Liver (tissue), 9 donors: Measurements from ENCODE around the gene EFHD2. TPM values are rescaled to one million over a fixed set of nuclear protein-coding genes. Genes with fewer than 3 reads are reported as not detected.
"Not testable (repeated sequence)": the region's sequence is repeated elsewhere in the genome, so short reads cannot be mapped to it uniquely, and the experiment has no call there.

Experiments used
- DNase-seq: peaks from one replicate; pipeline ENCODE4 v3.0.0-alpha.2; 2017; ENCODE audit warnings: low spot score
- H3K27ac ChIP-seq, 2 donors: one replicate each; pipeline ENCODE4 v1.7.0; 2013; ENCODE audit warnings: inconsistent platforms in 2 of 2, low read length in 2 of 2, control low read depth in 1 of 2, low read depth in 1 of 2, mild to moderate bottlenecking in 1 of 2
- H3K27me3 ChIP-seq, 4 donors: one replicate each; pipeline versions ENCODE4 v1.6.1 to v1.7.0; 2013; ENCODE audit warnings: low read length in 3 of 4, inconsistent platforms in 1 of 4, mild to moderate bottlenecking in 1 of 4, moderate library complexity in 1 of 4; ENCODE audit not compliant: control insufficient read depth in 4 of 4, insufficient read depth in 4 of 4
- H3K36me3 ChIP-seq, 4 donors: one replicate each; pipeline versions ENCODE4 v1.6.1 to v1.7.0; 2013; ENCODE audit warnings: low read length in 3 of 4, mild to moderate bottlenecking in 3 of 4, low read depth in 1 of 4, moderate library complexity in 1 of 4; ENCODE audit not compliant: control insufficient read depth in 4 of 4, insufficient read depth in 3 of 4
- H3K4me1 ChIP-seq, 4 donors: one replicate each; pipeline versions ENCODE4 v1.6.1 to v1.7.0; 2013; ENCODE audit warnings: low read length in 3 of 4, mild to moderate bottlenecking in 3 of 4, moderate library complexity in 1 of 4; ENCODE audit not compliant: control insufficient read depth in 4 of 4, insufficient read depth in 4 of 4
- H3K4me3 ChIP-seq, 3 donors: one replicate each; pipeline versions ENCODE4 v1.6.1 to v1.7.0; 2013; ENCODE audit warnings: low read length in 3 of 3, control low read depth in 1 of 3, low read depth in 1 of 3, mild to moderate bottlenecking in 1 of 3
- H3K9ac ChIP-seq, 2 donors: one replicate each; pipeline ENCODE4 v1.7.0; 2013; ENCODE audit warnings: low read length in 2 of 2, mild to moderate bottlenecking in 2 of 2, moderate library complexity in 2 of 2, control low read depth in 1 of 2, low read depth in 1 of 2
- H3K9me3 ChIP-seq, 4 donors: one replicate each; pipeline versions ENCODE4 v1.6.1 to v1.7.0; 2013; ENCODE audit warnings: low read length in 3 of 4; ENCODE audit not compliant: control insufficient read depth in 4 of 4
- ATF3 ChIP-seq: IDR thresholded peaks from 2 replicates; pipeline ENCODE4 v1.6.1; 2016; ENCODE audit warnings: antibody characterized with exemption
- CTCF ChIP-seq: fragments of 150-350 bp; IDR thresholded peaks from 2 replicates; pipeline ENCODE4 v1.5.1; 2017; ENCODE audit warnings: improper control_type of control experiment, low read depth, low read length; ENCODE audit not compliant: missing input control
- EGR1 ChIP-seq, 2 donors: IDR thresholded peaks; 2 replicates each; pipeline ENCODE4 v1.6.1; 2016 to 2018; ENCODE audit warnings: antibody characterized with exemption in 2 of 2, low read depth in 2 of 2
- FOXA1 ChIP-seq: IDR thresholded peaks from 2 replicates; pipeline ENCODE4 v1.6.1; 2016; ENCODE audit warnings: antibody characterized with exemption
- FOXA2 ChIP-seq: IDR thresholded peaks from 2 replicates; pipeline ENCODE4 v1.6.1; 2016; ENCODE audit warnings: antibody characterized with exemption
- GABPA ChIP-seq, 2 donors: IDR thresholded peaks in 1 of 2; conservative IDR thresholded peaks in 1 of 2; 2 replicates each; pipeline ENCODE4 v1.6.1; 2016; ENCODE audit warnings: antibody characterized with exemption in 2 of 2, mild to moderate bottlenecking in 1 of 2, moderate library complexity in 1 of 2
- HNF4A ChIP-seq, 2 donors: conservative IDR thresholded peaks; 2 replicates each; pipeline ENCODE4 v1.6.1; 2016; ENCODE audit warnings: antibody characterized with exemption in 2 of 2, mild to moderate bottlenecking in 2 of 2
- REST ChIP-seq: IDR thresholded peaks from 2 replicates; pipeline ENCODE4 v1.6.1; 2016; ENCODE audit warnings: antibody characterized with exemption, mild to moderate bottlenecking
- RXRA ChIP-seq, 2 donors: IDR thresholded peaks; 2 replicates each; pipeline ENCODE4 v1.6.1; 2017 to 2018; ENCODE audit warnings: antibody characterized with exemption in 2 of 2, mild to moderate bottlenecking in 1 of 2
- TAF1 ChIP-seq: conservative IDR thresholded peaks from 2 replicates; pipeline ENCODE4 v1.6.1; 2016; ENCODE audit warnings: antibody characterized with exemption, mild to moderate bottlenecking
- YY1 ChIP-seq: IDR thresholded peaks from 2 replicates; pipeline ENCODE4 v1.6.1; 2016; ENCODE audit warnings: antibody characterized with exemption, mild to moderate bottlenecking
- ZBTB33 ChIP-seq: IDR thresholded peaks from 2 replicates; pipeline ENCODE4 v1.6.1; 2016; ENCODE audit warnings: antibody characterized with exemption
- WGBS: extraction: QIAGEN DNeasy Blood & Tissue Kit; methylation state at CpG from one replicate; pipeline ENCODE4 v1.1.7; 2013; 5-methylcytosine and 5-hydroxymethylcytosine counted together
- polyA plus RNA-seq, 2 donors: library from polyadenylated mRNA; stranded (reverse) in 1 of 2; unstranded in 1 of 2; fragments of 200-250 nt in 1 of 2; fragments of >200 nt in 1 of 2; fragmentation: Nextera tagmentation in 1 of 2; extraction: Ambion mirVana in 1 of 2; gene quantifications; one replicate each; pipeline versions ENCODE4 v1.2.1 to v1.2.3, GENCODE V29; 2013 to 2015
- total RNA-seq, 2 donors: library from RNA; depleted of rRNA; stranded (reverse); fragments of >200 nt; gene quantifications; one replicate each; pipeline ENCODE4 v1.2.3, GENCODE V29; 2014
- donor health status: healthy.
- donor health status: healthy.
- donor health status: healthy.
- donor health status: healthy.
- donor health status: healthy.

Gene EFHD2
- total and polyA plus RNA-seq, 4 donors, result 7.4 to 23.0 (median 11.7) TPM

- 87% methylated on average over 2 of the region's 2 CpGs for WGBS
- Histone ChIP-seq H3K9me3 (no peaks in the 10 kb centered on the region), H3K27me3 (no peaks in the 10 kb centered on the region), H3K4me1 (no peaks in the 10 kb centered on the region), H3K36me3 (no peaks in the 10 kb centered on the region), H3K4me3 (no peak overlapping the region), H3K9ac (no peak overlapping the region), H3K27ac (no peak overlapping the region)
- DNase-seq, result no peak
- TF ChIP-seq RXRA (IDR thresholded peaks at IDR 0.05) (no peak), ATF3 (no peak), CTCF (no peak), FOXA1 (no peak), REST (no peak)
These were observed 47.9 kb downstream of the EFHD2 start for GRCh38 chr1:15457585-15457984.

GRCh38 chr1:15458388-15458787, 48.7 kb downstream of the EFHD2 start:
- not testable (repeated sequence) for H3K9me3 ChIP-seq, H3K4me3 ChIP-seq, H3K4me1 ChIP-seq, H3K27me3 ChIP-seq, H3K27ac ChIP-seq, H3K36me3 ChIP-seq, DNase-seq, H3K9ac ChIP-seq
- WGBS, result 88% methylated on average over 4 of the region's 4 CpGs

GRCh38 chr1:15459771-15460707, 50.4 kb downstream of the EFHD2 start:
- Histone ChIP-seq H3K36me3 (no peaks in the 10 kb centered on the region), H3K4me1 (no peaks in the 10 kb centered on the region), H3K9ac (no peak overlapping the region), H3K9me3 (no peaks in the 10 kb centered on the region), H3K4me3 (no peak overlapping the region), H3K27ac (no peak overlapping the region), H3K27me3 (no peaks in the 10 kb centered on the region)
- TF ChIP-seq HNF4A (conservative IDR thresholded peaks at IDR 0.05), result no peak
- TF ChIP-seq ATF3, result no peak
- no peak for TF ChIP-seq FOXA2
- no peak for TF ChIP-seq CTCF
- no peak for TF ChIP-seq YY1
- TF ChIP-seq GABPA (IDR thresholded peaks at IDR 0.05 in 1 of 2, conservative IDR thresholded peaks at IDR 0.05 in 1 of 2), result no peak
- TF ChIP-seq TAF1, result no peak
- no peak for TF ChIP-seq EGR1 (IDR thresholded peaks at IDR 0.05; ENCODE audit: low read depth in 2 of 2)
- TF ChIP-seq ZBTB33, result no peak
- 69% methylated on average over 10 of the region's 10 CpGs for WGBS
- DNase-seq, result no peak
